Stimulated activated CD8-positive, alpha-beta memory T cell treated with anti-CD3 and anti-CD28 coated beads, Interleukin-7, amount 100 ng/mL, for 1 hour (primary cell): ENCODE data around the gene TMEM92.

ENCODE experiments used
- DNase-seq, 2 donors: peaks; one replicate each; pipeline ENCODE4 v3.0.0-alpha.2; 2020; ENCODE audit warnings: low read depth in 2 of 2

TMEM92 gene

DNA sequence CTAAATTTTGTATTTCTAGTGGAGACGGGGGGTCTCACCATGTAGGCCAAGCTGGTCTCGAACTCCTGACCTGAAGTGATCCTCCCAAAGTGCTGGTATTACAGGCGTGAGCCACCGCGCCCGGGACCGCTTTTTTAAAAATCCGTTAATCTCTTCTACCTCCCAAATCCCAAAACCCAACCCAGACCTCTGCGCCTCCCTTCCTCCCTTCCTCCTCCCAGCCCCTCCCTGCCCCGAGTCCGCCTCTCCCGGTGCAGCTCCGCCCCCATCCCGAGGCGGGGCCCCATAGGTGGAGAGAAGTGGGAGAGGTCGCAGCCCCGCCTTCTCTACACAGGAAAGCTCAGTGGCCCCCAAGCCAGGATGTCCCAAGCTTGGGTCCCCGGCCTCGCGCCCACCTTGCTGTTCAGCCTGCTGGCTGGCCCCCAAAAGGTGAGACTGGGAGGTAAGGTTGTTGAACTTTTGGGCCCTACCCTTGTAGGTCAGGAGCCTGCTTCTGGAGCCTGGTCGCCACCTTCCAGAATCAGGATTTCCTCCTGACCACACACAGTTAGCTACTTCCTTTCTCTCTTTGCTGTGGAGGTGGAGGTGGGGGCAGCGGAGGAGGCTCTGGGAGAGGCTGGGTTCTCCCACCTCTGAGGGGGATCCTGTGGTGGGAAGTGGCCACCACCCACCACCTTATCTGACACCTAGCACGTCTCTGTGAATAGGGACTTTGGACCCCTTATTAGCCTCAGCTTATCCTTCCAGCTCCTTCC lies at the start of gene TMEM92:
Gene TMEM92, plus strand, starts transcription at position 325 of the 755 bp plus-strand sequence. Its CDS starts 36 bp downstream, at position 361.
- no peak for DNase-seq

DNA sequence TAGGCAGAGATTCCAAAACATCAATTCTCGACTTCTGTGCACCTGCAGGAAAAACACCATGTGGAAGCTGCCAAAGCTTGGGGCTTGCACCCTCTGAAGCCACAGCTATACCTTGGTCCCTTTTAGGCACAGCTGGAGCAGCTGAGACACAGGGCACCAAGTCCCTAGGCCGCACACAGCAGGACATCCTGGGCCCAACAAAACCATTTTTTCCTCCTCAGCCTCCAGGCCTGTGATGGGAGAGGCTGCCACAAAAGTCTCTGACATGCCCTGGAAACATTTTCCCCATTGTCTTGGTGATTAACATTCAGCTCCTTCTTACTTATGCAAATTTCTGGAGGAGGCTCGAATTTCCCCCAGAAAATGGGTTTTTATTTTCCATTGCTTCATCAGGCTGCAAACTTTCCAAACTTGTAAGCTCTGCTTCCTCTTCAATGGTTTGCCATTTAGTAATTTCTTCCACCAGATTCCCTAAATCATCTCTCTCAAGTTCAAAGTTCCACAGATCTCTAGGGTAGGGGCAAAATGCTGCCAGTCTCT lies 48.5 kb upstream of the TMEM92 start:
- no peak for DNase-seq

DNA sequence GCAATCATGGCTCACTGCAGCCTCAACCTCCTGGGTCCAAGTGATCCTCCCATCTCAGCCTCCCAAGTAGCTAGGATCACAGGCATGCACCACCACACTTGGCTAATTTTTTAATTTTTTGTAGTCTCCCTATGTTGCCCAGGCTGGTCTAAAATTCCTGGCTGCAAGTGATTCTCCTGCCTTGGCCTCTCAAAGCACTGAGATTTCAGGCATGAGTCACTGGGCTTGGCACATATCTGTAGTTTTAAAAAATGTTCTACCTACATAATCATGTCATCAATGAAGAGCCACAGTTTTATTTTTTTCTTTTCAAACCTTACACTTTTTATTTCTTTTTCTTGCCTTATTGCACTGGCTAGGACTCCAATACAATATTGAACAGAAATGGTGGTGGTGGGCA lies 39.7 kb upstream of the TMEM92 start:
- DNase-seq, result no peak

DNA sequence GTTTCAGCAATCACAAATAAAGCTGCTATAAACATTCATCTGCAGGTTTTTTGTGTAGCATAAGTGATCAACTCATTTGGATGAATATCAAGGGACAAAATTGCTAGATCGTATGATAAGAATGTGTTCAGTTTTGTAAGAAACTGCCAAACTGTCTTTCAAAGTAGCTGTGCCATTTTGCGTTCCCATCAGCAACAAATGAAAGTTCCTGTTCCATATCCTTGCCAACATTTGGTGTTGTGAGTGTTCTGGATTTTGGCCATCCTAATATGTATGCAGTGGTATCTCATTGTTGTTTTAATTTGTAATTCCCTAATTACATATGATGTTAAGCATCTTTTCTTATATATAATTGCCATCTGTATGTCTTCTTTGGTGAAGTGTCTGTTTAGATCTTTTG lies 36.4 kb upstream of the TMEM92 start:
- no peak for DNase-seq

DNA sequence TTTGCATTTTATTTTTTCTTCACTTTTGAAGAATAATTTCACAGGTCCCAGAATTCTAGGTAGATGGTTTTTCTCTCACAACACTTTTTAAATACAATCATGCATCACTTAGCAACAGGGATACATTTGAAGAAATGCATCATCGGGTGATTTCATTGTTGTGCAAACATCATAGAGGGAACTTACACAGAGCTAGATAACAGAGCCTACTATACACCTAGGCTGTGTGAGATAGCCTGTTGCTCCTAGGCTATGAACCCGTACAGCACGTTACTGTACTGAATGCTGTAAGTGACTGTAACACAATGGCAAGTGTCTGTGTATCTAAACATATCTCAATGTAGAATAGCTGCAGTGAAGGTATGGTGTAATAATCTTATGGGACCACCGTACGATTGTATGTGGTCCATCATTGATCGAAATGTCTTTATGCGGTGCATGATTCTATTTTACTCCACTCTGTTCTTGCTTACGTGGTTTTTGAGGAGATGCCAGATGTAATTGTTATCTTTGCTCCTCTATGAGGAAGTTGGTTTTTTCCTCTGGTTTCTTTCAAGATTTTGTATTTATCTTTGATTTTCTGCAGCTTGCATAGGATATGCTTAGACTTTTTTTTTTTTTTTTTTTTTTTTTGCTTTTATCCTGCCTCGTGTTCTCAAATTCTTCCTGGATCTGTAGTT lies 35.5 kb upstream of the TMEM92 start:
- no peak for DNase-seq

DNA sequence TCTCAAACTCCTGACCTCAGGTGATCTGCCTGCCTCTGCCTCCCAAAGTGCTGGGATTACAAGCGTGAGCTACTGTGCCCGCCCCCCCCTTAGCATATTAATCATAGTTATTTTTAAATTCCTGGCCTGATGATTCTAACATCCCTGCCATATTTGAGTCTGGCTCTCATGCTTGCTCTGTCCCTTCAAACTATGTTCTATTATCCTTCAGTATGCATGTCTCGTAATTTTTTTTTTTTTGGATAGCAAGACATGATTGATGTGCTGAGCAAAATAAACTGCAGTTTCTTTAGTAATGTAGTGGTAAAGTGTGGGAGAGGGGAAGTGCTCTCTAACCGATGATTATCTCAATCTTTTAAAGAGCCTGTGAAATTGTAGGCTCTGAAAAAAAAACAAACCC lies 34.3 kb upstream of the TMEM92 start:
- DNase-seq, result no peak

DNA sequence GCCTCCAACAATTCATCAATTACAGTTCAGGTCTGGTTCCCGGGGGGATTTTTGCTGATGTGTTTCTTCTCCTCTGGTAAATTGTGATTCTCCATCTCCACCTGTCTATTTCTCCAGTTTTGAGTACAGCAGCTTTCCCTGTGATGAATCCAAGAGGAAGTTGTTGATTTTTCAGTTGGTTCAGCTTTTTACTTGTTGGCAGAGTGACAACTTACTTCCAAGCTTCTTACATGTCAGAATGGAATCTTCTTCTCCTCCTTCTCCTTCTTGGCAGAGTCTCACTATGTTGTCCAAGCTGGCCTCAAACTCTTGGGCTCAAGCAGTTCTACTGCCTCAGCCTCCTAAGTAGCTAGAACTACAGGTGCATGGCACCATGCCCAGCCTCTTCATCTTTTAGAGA lies 33.4 kb upstream of the TMEM92 start:
- DNase-seq, result no peak

DNA sequence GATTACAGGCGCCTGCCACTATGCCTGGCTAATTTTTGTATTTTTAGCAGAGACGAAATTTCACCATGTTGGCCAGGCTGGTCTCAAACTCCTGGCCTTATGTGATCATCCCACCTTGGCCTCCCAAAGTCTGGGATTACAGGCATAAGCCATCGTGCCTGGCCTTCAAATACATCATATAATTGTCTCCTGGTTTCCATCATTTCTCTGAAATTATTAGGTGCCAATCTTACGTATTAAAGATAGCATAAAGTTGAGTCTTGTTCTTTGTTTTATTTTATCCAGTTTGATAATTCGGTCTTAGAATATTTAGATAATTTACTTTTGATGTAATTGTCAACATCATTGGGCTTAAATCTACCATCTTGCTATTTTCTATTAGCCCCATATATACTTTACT lies 32.8 kb upstream of the TMEM92 start:
- DNase-seq, result no peak

DNA sequence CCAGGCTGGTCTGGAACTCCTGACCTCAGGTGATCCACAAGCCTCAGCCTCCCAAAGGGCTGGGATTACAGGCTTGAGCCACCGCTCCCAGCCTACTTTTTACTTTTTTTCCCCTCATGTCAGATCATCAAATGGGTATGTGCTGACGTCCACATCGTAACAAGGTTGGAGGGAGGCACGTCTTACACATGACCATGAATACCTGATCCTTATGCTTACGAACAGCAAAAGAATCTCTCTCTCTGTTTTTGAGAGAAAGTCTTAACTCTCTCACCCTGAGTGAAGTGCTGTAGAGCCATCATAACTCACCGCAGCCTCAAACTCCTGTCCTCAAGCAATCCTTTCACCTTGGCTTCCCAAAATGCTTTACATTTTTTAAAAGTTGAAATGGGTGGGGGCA lies 29.5 kb upstream of the TMEM92 start:
- no peak for DNase-seq

DNA sequence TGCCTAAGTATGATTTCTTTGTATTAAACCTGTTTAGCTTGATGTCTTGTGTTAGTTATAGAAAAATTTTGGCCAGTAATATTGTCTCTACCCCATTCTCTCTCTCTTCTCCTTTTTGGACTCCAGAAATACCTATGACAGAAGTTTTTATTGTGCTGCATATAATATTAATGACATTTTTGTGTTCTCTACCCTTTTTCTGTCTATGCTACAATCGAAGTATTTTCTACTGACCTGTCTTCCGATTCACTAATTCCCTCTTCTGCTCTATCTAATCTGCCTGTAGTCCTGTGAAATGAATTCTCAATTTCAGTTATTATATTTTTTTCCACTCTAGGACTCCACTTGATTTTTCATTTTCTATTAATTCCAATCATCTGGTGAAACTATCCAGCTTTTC lies 26.0 kb upstream of the TMEM92 start:
- DNase-seq, result no peak

DNA sequence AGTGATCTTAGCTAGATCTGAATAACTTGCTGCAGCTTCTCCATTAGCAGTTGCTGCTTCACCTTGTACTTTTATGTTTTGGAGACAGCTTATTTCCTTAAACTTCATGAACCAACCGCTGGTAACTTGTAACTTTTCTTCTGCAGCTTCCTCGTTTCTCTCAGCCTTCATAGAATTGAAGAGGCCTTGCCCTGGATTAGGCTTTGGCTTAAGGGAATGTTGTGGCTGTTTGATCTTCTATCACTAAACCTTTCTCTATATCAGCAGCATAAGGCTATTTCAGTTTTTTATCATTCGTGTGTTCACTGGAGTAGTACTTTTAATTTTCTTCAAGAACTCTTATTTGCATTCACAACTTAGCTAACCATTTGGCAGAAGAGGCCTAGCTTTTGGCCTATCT lies 21.5 kb upstream of the TMEM92 start:
- DNase-seq, result no peak

DNA sequence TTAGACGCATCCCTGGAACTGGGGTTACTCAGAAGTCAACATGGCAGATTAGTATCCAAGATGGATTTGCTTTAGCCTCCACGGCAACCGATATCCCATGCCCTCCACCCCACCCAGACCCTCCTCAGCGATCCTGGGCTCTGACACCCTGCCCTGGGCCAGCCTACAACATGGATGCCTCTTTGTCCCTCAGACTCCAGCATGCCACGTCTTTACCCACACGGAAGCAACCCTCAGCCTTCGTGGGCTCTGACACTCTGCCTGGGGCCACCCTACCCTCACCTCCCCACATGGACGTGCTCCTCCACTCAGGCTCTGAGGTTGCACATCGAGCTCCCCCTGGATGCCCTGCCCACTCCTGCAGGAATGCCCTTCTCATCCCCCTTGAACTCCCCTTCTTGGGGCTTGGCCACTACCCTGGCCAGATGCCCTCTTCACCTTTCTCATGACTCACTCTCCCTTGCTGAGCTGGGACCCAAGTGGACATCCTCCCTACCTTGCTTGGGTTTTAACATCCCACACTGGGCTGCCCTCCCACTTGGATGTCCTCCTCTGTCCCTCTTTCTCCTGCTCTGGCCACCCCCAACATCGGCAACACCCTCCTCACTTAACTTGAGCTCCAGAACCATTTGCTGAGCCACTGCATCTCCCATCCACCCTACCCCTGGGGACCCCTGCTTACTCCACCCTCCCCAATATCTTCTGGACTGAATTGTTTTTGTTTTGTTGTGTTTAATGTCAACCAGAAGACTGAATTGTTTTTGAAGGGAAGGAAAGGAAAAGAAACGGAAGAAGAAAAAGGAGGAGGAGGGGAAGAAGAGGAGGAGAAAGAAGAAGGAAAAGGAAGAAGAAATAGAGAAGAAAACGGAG lies 18.3 kb upstream of the TMEM92 start:
- no peak for DNase-seq

DNA sequence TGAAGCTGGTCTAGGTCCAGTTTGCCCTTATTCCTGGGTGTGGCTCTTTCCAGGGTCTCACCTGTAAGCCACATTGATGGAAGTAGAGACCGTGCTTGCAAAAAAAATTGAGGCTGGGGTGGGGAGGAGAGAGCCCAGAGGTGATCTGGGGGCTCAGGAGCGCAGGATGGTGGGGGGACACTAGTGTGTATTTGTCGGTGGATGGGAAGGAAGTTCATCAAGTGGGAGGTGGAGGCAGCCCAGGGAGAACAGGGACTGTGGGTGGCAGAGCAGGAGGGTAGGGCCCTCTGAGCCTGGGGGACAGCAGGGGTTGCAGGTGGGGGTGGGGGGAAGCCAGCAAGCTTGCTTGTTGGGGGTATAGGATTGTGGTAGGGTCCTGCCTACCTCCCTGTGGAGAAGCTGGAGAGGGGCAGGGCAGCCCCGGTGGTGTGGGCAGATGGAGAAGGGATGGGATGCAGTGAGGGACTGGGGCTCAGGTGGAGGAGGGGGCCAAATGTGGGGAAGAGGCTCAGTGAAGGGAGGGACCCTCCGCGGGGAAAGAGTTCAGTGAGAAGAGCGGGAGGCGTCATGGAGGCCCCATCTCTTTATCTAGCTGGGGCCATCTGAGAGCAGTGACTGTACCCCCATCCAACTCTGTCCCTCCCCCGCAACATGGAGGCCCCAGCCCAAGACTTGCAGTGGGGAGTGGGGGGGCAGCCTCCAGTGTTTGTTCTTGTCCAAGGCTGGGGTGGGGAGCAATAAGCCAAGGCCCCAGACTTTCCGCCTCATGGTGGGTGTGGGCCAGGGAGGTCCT lies 17.2 kb upstream of the TMEM92 start:
- DNase-seq, result no peak

DNA sequence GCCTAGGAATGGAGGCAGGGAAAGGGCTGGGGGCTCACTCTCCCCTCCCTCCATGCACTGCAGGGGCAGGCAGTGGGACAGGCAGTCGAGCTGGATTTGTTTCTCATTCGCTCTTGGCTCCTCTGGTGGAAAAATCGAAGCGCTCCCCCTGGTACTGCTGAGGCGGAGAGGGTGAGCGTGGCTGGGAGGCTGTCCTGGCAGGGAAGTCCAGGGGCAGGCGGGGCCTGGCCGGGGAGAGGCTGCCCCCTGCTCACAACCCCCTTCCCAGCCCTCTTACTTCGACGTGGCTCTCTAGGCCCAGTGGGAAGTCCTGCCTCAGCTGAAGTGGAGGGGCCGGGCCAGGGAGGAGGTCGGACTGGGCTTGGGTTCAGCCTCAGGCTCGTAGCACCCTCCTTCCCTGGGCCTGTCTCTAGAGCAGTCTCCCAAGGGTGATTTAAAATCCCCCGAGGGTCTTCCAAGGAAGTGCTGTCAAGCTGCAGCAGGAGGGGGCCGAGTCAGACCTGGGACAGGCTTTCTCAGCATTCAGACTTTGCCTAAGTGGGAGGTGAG lies 16.5 kb upstream of the TMEM92 start:
- DNase-seq, result no peak

DNA sequence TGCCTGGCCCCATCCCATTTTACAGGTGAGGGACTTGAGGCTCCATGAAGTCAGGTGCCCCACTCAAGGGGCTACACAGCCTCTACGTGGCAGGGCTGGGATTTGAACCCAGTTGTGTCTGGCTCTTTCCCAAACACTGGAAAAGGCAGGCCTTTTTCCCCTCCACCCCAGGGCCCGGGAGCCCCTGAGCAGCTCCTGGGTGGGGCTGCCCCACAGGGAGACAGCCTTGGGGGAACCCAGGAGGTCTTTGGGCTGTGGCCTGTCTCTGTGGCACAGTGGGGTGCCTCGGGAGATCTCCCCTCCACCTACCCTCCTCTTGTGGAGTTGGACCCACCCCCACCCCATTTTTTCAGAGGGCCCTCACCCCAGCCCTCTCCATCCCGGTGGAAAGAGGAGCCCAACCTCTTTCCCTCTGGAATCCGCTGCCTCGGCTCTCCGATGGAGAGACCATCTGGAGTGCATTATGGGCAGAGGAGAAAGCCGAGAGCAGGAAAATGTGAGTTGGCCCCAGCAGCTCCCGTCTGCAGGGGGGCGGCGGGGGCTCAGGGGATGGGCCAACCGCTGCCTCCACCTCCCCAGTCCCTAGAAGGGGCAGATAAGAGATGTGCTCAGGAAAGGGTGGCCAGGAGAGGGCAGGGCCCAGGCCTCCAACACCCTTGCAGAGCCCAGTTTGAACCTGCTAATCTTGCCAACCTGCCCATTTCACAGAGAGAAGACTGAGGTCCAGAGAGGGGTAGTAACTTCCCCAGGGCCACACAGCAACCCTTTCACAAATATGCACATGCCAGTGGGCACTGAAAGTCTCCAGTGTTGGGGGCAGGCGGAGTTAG lies 15.4 kb upstream of the TMEM92 start:
- no peak for DNase-seq

DNA sequence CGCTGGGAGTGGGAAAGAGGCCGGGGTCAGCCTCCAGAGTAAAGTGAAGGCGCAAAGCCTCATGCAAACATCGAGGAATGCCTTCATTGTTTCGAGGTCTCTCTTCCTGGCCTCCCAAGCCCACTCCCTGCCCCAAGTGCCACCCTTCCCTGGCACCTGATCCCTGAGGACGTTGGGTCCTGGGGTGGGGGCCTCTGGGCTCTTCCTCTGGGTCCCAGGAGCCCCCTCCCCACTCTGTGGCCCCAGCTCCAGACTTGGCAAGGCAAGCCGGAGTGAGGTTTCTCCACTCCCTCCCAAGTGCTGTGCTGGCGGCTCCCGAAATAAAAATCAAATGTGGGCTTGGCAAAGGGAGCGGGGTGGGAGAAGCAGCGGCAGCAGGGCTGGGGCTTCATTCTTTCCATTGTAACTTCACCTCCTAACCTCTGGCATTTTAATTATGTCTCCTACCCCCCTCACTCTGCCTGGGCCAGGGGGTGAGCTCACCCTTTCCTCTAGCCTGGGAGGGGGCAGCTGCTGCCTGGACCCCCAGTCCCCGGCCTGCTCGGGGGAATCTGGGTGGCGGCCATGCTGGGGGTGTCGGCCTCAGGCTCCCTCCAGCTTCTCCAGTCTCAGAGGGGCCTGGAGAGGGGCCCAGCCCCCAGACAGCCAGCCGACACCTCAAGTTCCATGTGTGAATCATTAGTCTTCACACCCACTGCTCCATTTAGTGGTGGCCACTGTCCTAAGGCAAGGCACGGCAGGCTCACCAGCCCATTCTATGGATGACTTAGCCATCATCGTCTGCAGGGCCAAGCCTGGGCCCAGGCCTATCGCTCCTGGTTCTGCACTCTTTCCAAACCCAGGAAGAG lies 14.6 kb upstream of the TMEM92 start:
- no peak for DNase-seq

DNA sequence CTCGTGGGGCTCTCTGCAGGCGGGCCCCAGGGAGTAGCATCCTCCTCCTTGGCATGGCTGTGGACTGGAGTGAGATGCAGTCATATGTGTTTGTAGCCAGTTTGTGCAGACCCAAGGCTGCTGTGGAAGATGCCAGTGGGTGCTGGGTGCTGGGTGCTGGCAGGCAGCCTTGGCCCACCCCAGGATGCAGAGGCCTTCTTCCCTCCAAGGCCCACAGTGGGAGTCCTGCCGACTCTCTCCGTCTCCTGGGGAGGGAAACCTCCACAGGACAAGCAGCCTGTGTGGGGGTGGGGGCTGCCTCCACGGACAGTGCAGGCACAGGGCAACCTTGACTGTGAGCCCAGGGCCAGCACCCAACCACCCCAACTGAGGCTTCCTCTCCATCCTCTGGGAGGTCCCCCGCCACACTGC lies 13.8 kb upstream of the TMEM92 start:
- DNase-seq, result no peak

DNA sequence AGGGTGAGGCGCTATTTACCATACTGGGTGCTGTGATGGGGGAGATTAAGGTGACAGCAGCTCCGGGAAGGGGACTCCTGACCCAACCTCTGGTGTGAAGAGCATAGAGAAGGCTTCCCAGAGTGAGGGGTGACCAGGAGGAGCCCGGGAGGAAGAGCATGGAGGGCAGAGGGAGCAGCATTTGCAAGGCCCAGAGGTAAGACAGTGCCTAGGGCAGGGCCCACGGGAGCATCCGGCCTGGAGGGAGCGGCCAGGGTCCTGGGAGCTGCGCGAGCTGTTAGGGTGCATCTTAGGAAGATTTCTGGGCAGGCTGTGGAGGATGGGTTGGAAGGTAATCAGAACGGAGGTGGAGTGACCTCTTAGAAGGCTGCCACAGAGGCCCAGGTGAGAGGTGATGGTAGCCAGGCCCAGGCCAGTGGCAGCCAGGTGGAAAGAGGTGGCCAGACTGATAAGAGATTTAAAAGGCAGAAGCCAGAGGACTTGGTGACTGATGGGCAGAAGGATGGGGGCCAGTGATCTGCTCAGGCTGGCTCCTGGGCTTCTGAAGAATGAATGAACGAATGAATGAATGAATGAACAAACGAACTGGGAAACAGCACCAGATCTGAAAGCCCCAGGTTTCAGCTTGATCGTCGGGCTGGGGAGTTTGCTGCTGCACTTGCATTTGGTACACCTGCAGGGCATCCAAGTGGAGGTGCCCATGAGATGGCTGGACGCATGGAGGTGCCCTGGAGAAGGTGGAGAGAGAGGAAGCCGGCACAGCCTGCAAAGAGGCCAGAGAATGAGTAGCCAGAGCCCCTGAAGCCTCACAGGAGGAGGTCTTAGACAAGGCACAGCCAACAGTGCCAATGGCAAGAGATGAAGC lies 13.0 kb upstream of the TMEM92 start:
- no peak for DNase-seq
